Hepatocyte (in vitro differentiated cells): Measurements from ENCODE around the gene LRP1B.

ENCODE experiments used
- CTCF ChIP-seq: fragments of 200-600 bp; sonication (generic); IDR thresholded peaks from 2 replicates; pipeline ENCODE4 v1.5.1; 2016; ENCODE audit warnings: antibody characterized with exemption, mild to moderate bottlenecking; ENCODE audit not compliant: poor library complexity
- EZH2 ChIP-seq: fragments of 200-600 bp; sonication (generic); IDR thresholded peaks from 2 replicates; pipeline ENCODE4 v1.6.1; 2016; ENCODE audit warnings: antibody characterized with exemption, mild to moderate bottlenecking, borderline replicate concordance
- EZH2phosphoT487 ChIP-seq: fragments of 200-600 bp; sonication (generic); IDR thresholded peaks from one replicate; pipeline ENCODE4 v1.6.1; 2018; ENCODE audit warnings: antibody characterized with exemption, mild to moderate bottlenecking, low read depth, moderate library complexity; ENCODE audit not compliant: unreplicated experiment, severe bottlenecking

GRCh38 chr2:140603416-140603815 lies 1527.4 kb downstream of the LRP1B start:
- TF ChIP-seq CTCF: no peak
- TF ChIP-seq EZH2: no peak
- TF ChIP-seq EZH2phosphoT487: no peak
